ENCODE data around the gene SND1.

SND1 gene

DNA sequence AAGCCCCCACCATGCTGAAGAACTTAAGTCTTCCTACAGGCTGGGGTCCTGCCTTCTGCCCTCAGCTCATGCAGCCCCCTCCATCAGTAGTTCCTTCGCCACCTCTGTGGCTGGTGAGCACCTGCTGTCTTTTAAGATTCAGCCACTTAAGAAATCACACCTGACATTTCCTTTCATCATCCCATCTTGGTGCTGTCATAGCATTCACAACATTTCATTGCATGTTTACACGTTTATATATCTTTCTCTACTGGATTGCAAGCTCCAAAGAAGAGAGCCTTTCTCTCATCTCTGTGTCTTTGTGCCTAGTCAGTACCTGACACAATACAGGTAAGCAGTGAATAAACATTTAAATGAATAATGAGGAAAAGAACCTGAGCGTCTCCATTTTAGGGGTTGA is 38.3 kb downstream of the SND1 start:
- no peak for DNase-seq

DNA sequence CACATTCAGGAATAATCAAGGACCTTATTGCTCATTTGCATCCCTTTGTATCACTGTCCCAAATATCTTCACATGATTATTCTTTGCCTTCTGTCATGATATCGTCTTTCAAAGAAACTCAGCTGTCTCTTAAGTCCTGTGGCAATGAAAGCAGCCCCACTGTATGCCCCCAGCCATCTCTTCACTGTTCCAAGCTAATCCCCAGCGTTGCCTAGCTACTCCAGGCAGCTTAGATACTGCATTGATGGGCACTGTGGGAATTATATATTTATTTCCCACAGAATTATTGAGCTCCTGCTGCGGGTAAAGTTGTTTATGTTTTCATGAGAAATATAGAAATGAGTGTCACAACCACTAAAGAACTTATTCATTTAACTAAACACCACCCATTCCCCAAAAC is 38.8 kb downstream of the SND1 start:
- DNase-seq: no peak

DNA sequence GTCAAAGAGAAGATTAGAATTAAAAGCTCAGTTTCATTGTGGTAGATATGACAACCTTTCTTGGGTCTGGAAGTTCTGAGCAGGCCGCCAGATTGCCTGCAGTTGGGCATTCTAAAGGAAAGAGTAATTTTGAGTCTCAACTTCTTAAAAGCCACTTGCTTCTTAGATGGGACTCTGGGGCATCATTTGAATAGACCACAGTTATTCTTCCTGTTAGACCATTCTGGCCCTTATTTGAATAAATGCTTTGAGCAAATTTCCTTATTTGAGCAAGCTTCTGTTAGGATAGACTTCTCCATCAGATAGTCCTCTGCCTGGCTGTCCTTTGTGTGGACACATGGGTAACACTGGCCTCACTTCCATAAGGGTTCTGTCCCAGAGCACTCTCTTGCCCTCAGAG is 40.2 kb downstream of the SND1 start:
- no peak for DNase-seq

DNA sequence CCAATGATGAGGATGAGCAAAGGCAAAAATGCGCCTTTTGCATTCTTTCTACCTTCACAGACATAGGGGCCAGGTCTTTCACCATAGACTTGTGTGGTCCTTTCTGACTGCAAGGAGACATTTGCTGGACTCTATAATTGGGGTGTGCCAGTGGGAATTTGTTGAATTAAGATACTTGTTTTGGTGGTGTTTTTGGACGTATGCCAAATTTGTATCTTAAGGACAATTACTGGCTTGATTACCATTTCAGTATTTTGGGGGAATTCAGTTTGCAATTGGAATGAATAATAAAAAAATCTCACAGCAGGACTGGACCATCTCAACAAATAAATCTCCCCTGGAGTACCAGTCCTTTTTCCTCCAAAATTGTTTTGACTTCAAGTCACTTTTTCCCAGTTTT is 47.9 kb downstream of the SND1 start:
- no peak for DNase-seq

DNA sequence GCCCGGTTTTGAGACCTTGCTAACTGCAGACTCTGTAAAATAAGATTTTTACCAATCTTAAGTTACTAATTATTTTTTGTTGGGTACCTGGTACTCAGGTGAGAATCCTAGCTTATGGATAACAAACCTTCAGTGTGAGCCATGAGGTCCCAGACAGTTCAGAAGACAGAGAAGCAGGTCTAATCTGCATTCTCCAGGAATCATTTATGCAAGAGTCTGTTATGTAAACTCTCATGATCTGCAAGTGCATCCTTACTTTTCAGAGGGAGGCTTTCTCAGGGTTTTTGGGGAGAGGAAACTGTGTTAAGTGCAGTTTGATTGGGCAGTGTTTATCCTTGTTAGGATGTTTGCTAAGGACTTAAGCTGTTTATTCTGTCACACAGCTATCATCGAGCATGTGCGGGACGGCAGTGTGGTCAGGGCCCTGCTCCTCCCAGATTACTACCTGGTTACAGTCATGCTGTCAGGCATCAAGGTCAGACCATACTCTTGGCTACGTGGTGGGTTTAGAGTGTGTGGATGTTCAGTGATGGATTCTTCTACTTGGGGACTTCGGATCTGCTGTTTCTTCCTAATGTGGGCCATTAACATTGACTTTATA is 50.2 kb downstream of the SND1 start:
- DNase-seq: no peak

DNA sequence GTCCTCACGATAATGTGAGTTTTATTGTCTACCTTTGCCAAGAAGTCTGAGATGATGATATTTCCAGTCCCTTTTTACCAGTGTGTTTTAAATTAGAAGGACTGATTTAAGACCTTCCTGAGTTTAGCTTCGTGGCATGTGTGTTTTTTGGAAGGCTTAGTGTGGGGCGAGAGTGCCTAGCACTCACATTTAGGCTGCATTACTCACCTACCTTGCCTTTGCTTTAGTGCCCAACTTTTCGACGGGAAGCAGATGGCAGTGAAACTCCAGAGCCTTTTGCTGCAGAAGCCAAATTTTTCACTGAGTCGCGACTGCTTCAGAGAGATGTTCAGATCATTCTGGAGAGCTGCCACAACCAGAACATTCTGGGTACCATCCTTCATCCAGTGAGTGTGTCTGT is 50.9 kb downstream of the SND1 start:
- DNase-seq: no peak

DNA sequence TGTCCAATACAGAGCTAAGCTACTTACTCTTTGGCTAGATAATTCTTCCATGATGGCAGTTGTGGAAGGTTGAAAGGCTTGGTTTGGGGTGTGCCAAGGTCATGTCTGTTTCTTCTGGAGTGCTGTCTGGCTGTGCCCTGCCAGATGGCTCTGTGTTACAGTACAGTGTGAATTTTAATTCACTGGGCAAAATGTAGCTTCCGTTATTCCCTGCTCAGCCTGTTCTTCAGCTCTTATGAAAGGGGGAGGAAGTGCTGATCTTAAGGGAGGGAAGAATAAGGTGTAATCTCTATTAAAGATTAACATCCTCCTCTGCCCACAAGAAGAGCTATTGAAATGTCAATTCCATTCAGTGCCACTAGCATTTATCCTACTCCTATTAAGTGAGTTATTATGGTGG is 52.2 kb downstream of the SND1 start:
- DNase-seq: no peak

DNA sequence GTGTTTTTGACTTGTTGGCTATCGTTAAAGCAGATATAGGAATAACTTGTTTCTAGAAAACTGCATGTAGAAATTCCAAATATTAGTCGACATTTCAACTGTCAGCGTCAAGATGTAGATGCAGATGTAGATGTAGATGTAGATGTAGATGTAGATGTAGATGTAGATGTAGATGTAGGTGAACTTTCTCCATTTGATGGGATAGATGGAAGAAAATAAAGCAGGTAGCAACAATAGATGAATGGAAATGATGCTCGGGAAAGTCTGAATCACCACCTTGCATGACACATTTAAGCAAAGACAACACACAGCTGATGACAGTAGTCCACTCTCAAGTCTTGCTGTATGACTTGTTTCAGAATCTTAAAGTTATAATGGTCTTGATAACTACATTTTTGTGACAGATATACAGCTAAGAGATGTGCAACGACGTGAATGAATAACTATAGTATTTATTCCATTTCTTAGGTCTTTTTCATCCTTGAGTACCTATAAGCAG is 53.5 kb downstream of the SND1 start:
- no peak for DNase-seq

DNA sequence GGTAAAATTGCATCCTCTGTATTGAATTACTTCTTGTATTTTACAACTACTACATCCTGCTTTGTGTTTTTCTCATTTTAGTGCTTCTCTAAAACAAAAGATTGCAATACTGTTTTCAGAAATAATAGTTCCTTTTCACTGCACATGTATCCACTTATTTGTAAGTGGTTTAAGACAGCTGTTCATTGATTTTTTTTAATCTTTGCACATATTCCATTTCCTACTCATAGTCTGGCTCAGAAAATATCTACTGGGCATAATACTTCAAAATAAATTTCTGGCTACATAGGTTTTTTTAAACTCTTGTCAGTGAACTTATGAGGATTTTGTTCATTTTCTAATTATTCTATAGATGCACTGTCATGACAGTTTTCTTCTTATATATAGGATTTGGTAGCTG is 54.8 kb downstream of the SND1 start:
- no peak for DNase-seq

DNA sequence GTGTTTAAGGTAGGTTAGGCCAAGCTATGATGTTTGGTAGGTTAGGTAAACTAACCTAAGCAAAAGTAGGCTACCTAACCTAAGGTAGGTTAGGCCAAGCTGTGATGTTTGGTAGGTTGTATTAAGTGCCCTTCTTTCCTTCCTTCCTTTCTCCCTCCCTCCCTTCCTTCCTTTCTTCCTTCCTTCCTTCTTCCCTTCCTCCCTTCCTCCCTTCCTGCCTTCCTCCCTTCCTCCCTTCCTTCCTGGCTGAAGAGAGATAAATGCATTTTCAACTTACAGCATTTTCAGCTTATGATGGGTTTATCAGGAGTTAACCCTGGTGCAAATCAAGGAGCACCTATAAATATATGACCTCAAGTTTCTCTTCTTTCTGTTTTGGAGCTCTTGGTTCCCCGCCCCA is 56.2 kb downstream of the SND1 start:
- DNase-seq: no peak

DNA sequence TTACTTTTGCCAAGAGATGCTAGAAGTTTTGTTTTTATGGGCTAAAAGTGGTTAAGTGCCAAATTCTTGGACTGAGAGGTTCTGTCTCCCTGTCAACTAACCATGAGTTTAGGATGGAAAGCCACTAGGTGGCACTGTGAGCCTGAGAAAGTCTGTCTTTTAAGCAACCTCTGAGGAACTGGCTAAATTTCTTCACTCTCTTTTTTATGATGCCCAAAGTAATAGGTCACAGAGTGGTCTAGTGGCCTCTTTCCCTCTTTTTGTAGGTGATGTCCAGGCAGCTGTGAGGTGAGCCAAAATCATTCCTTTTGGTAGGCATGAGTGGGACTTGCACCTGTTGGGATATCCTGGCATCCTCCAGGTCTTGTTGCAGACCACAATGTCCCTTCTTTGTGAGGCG is 56.8 kb downstream of the SND1 start:
- DNase-seq: peak; percentile 22 to 45

DNA sequence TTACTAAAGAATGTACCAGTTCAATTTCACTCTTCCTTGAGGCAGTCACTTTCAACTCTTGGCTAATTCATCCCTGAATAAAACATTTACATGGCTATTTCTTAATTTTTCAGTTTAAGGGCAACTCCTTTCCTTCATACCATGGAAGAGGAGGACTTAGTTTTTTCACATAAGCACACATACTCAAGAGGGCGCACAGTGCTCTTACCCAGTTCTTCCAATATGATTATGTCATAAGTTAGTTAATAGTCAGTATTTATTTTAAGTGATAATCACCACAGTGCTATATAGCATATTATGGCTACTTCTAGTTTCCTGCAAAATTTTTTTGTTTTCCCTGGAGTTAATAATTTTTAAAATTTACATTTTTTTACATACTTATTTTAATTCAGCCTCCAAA is 58.6 kb downstream of the SND1 start:
- DNase-seq: no peak

DNA sequence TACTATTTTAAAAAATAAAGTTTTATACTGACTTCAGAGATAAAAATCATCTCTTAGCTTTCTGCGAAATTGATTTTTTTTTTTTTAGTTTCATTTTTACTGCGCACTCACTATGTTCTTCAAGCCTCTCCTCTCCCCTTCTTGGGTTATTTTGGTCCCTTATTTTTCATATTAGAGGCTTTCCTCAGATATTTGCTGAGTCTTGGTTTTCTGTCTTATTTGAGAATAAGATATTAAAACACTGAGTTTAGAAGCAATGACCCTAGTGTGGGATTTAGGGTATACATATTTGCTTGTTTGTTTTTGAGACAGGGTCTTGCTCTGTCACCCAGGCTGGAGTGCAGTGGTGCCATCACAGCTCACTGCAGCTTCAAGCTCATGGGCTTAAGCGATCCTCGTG is 59.9 kb downstream of the SND1 start:
- DNase-seq: no peak

DNA sequence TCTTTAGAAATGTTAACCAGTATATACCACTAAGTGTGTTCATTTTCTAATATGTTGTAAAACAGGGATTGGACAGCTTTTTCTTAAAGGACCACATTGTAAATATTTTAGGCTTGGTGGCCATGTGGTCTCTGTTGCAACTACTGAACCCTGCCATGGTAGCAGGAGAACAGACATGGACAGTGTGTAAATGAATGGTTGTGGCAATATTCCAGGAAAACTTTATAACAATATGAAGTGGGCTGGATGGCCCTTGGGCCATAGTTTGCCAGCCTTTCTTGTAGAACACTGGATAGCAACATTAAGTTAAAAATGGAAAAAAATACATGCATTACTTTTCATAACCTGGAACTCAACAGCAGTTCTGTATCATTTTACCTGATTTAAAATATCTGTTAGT is 61.0 kb downstream of the SND1 start:
- DNase-seq: no peak

DNA sequence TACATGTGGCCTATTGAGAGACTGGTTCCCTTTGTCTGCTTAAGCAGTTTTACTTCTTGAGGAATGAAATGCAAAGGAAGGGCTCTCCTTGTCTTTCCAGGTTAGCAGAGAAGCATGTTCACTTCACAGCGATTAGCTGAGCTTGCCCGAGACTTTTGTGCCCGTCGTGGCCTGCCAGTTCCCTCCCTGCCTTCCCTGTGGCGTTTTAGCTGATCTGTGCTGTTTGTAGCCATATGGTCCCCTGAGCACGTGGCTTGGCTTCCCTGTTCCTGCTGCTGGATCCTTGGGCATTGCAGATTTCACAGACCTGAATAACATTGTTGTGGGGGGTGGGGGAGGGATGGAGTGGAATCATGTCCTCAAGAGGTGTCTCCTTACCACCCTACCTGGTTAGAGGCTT is 61.8 kb downstream of the SND1 start:
- DNase-seq: no peak

DNA sequence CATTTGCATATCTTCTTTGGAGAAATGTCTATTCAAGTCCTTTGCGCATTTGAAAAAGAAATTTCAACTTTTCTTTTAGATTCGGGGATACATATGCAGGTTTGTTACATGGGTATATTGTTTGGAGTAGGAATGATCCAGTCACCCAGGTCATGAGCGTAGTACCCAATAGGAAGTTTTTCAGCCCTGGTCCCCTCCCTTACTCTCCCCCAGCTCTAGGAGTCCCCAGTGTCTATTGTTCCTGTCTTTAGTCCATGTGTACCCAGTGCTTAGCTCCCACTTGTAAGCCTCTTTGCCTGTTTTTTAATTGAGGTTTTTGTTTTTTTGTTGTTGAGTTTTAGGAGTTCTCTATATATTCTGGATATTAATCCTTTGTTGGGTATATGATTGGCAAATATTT is 63.3 kb downstream of the SND1 start:
- no peak for DNase-seq

DNA sequence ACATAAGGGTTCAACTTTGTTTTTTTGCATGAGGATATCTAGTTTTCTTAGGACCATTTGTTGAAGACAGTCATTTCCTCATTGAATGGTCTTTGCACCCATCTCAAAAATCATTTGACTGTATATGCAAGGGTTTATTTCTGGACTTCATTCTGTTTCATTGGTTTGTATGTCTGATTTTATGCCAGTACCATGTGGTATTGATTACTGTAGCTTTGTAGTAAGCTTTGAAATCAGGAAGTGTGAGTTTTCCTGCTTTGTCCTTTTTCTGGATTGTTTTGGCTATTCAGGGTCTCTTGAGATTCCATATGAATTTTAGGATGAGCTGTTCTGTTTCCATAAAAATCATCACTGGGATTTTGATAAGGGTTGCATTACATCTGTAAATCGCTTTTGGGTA is 63.9 kb downstream of the SND1 start:
- no peak for DNase-seq

DNA sequence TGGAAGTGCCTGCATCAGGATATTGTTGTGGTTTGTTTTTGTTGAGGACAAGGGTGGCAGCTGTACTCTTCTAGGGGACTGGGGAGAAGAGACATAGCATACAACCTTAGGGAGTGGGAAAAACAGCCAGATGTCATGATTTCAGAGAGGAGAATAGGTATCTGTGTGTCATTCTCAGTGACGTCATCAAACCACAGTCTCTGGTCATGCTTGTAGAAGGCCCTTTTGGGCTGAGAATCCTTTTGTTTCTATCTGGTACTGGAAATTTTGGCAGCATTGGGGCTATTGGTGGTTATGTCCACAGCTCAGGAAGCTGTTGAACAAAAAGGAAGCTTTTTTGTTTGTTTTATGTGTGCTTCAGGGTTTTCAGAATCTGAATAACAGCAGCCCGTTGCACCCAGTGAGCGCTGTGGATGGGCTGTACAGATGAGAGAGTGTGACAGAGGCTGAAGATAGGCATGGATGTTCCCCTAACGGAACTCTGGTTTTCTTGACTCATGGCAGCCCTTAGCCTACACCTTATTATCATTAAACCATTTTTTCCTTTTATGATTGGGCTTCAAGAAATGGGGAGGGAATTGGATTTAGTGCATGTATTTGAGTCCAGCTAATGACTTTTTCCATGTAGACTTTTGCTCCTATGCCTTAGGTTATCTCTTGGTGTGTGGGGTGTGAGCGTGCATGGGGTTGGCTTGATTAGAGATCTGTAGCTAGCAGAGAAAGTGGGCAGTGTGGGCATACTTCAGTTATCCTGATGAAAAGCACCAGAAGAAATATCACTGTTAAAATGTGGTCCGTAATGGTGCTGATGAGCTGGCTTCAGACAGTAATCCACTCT is 65.7 kb downstream of the SND1 start:
- DNase-seq: no peak

DNA sequence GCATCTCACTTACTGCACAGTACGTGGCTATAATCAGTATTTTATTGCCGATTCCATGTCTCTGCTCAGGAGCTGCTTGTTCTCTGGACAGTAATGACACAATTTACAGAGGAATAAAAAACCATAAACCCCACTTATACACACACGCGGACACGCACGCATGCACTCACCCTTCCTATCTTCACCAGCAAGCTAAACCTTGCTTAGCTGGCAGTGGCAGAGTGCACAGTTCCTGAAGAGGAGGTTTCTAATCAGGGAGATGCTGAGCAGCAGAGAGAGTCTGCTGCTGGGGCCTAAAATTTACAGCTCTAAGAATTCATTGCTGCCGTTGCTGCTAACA is 66.3 kb downstream of the SND1 start:
- DNase-seq: no peak

DNA sequence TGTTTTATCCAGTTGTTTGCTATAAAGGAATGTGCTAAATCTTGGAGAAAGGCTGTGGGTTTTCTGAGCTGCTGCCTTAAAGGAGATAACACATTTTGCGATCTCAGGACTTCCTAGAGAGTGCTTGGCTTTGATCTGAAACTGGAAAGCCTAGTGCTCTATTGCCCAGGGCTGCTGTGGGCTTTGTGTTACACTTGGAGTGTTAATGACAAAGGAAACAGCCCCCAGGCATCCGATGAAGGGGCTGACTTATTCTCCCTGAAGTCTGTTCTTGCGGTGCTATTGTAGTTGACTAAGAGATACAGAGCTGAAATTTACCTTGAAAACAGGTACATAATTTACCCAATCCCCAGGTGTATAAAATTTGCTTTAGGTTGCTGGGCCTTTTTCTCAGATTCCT is 74.5 kb downstream of the SND1 start:
- no peak for DNase-seq

DNA sequence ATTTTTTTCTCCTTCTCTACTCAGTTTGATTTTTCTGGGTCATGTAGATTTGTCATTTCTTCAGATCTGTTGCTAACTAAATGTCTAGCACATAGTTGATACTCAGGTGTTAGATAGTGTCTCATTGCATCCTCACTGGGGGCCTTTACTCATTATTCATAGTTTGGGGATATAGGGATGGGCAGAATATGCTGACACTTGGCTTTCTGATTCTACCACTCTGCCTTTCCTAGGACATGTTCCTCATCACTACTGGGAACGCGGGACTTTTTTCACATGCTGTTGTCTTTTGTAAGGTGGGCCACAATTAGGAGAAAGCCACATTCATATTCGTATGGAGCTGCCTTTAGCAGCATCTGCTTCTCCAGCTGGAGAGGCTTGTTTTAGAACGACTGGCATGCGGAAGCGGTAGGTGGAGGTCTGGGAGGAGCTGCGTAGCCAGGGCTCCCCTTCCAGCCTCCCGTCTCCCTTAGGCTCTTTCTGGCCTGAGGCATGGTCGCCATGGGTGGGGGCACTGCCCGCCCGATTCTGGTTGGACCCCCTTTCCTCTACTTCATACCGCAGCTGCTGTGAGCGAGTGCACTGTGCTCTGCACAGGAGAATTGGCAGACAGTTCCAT is 78.8 kb downstream of the SND1 start:
- no peak for DNase-seq

DNA sequence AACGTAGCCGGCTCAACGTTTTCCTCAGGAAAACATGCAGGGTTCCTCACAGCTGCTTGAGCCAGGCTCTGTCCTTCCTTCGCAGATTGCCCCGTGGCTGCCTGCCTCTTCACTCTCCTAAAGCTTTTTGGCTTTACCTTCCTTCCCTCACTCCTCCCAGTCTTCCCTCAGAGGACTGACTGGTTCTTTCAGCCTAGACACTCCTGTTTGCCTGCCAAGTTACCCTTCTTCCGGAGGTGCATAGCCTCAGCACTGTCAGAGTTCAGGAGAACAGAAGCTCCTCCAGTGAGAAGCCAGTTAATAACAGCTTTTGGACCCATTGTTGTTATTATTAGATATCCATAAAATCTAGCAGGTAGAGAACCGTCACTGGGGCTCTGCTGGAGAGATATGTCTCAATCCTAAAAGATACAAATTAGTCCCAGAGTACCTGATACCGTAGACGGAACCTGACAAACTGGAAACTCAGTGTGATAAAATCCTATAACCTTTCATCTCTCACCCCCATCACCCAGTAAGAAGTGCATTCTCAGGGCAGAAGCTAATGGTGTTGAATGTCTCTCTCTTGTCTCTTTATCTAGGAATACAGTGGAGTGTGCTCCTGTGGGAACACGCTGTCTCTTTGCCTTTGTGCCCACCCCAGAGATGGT is 79.6 kb downstream of the SND1 start:
- DNase-seq: no peak

DNA sequence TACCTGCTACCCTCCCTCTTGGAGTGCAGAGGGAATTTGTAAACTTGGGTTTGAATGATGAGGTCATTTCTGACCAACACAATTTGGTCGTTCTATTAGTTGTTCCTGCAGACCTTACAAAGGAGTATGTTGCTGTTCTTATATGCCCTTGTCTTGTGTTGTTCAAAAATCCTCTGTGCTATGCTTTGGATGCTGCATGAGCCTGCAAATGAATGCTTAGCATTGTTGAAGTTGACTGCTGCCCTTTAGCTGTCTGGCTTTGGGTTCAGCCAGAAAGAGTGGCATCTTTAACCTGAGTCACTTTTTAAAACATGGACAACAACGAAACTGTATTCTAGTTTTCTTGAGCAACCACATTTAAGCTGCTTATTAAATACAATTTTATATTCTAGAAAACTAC is 80.3 kb downstream of the SND1 start:
- DNase-seq: no peak

DNA sequence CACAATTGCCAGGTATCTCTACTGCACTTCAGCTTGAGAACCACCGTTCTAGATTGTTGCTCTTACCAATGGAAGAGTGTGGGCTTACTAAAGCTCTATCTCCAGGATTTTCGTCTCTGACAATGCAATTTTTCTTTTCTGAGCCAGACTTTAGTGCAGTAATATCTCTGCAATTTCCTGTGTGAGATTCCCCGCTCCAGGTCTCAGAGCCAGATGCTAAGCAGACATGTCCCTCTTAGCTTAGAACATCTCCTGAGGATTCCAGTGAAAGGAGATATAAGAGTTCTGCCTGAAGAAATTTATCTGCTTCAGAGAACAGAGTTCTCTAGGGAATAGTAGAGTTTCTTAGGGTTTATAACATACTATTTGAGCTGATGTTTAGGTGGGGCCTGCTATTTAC is 82.0 kb downstream of the SND1 start:
- no peak for DNase-seq
